Left ventricle myocardium inferior (tissue), 1 donor: ENCODE data around the gene CELSR2. TPM values are rescaled to one million over a fixed set of nuclear protein-coding genes. Genes with fewer than 3 reads are reported as not detected.

Experiments
- DNase-seq: peaks from one replicate; pipeline ENCODE4 v3.0.0-alpha.2; 2020
- H3K27ac ChIP-seq: fragments of 200-600 bp; replicated peaks from 2 replicates; pipeline ENCODE4 v1.8.0; 2021
- H3K27me3 ChIP-seq: fragments of 200-600 bp; 2 replicates; pipeline ENCODE4 v1.8.0; 2021; ENCODE audit warnings: low read depth
- H3K36me3 ChIP-seq: fragments of 200-600 bp; 2 replicates; pipeline ENCODE4 v1.8.0; 2021
- H3K4me1 ChIP-seq: fragments of 200-600 bp; 2 replicates; pipeline ENCODE4 v1.8.0; 2021
- H3K4me3 ChIP-seq: fragments of 200-600 bp; 2 replicates; pipeline ENCODE4 v1.8.0; 2021; ENCODE audit warnings: mild to moderate bottlenecking, moderate library complexity
- H3K9me3 ChIP-seq: fragments of 200-600 bp; replicated peaks from 2 replicates; pipeline ENCODE4 v1.8.0; 2021
- CTCF ChIP-seq: fragments of 200-600 bp; IDR thresholded peaks from 2 replicates; pipeline ENCODE4 v1.8.0; 2021; ENCODE audit warnings: antibody characterized with exemption, mild to moderate bottlenecking, borderline replicate concordance
- intact Hi-C: fragments of 100-400 bp; cut with micrococcal nuclease; formaldehyde crosslinking; loops from one replicate; pipeline ENCODE4 v1.11.0; 2022
- total RNA-seq: library from RNA; stranded (reverse); fragmentation: NEBNext Ultra II Directional; extraction: Animal tissue kit (Norgen Biotek cat#: 25700); gene quantifications from one replicate; pipeline ENCODE4 v1.2.1, GENCODE V29; 2021
- donor health status: DM: no; HTN: yes; CAD: no; lungs with severe emphysema.

The CELSR2 gene
- total RNA-seq, 1 donor from 2014 or later, result 4.2 TPM

DNA sequence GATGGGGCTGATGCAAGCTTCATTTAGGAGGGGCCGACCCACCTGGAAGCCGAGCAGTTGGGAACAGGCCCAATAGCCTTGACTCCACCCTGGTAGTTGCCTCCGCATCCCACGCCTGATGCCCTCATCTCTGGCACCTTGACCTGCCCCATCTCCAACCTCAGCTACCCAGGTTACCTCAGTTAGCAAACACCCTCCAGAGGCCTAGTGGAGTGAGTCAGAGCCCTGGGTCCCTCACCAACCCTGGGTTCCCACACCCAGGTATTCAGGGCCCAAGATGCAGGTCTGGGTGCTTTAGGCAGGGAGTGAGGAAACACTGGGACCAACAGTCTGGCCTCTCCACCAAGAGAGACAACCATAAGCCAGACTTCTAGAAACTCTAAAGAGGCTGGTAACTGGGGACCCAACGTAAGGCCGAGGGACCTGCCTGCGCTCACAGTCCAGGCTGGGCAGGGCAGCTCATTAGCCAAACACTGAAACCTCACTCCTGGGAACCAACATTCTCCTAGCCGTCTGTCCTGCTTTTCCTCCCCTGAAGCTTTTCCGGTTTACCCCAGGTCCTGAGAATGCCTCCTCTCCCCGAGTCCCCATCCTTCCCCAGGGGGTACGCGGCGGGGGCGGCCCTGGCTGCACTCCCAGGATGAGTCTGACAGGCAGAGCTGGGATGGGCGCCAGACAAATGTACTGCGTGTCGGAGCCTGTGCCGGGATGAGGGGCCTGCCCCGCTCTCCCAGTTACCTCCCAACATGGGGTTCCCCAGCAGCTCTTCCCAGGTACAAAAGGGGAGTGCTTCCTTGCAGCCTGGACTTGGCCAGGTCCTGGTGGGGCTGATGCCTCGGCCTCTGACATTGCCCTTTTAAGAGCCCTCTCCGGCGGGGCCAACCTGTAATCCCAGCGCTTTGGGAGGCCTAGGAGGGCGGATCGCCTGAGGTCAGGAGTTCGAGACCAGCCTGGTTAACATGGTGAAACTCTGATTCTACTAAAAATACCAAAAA is 8.9 kb upstream of the CELSR2 start:
- H3K27me3 ChIP-seq, result no peaks in the 10 kb centered on the region
- intact Hi-C loops, result no loop called here
- peak overlapping the region; percentile 23 for H3K4me3 ChIP-seq
- peaks cover 37% of the 10 kb centered on the region for H3K36me3 ChIP-seq
- TF ChIP-seq CTCF, result no peak
- peak; percentile 78 for DNase-seq
- H3K4me1 ChIP-seq, result peaks cover 27% of the 10 kb centered on the region
- H3K27ac ChIP-seq, result peak overlapping the region; percentile 66
- H3K9me3 ChIP-seq, result no peaks in the 10 kb centered on the region

DNA sequence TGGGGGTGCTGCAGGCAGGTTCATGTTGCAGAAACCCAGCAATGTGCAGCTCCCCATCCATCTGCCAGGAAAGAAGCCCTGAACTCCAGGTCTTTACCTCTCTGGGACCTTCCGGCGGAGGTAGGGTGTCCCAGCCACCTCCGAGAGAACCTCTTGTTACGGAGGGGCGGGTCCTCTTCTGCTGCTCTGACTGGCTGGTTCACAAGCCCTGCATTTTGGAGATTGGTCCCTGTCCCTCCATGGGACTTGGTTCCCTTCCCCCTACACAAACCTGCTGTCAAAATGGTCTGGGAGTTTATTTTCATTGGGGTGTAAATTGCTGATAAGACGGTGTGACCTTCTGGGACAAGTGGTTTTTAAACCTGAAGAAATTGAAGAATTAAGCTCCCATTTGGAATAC is 8.0 kb upstream of the CELSR2 start:
- intact Hi-C loops, result no loop called here
- H3K27me3 ChIP-seq, result peaks cover 5% of the 10 kb centered on the region
- H3K9me3 ChIP-seq, result no peaks in the 10 kb centered on the region
- no peak for DNase-seq
- peaks cover 27% of the 10 kb centered on the region for H3K4me1 ChIP-seq
- no peak overlapping the region for H3K27ac ChIP-seq
- no peak for TF ChIP-seq CTCF
- H3K4me3 ChIP-seq, result peak overlapping the region; percentile 23
- peaks cover 29% of the 10 kb centered on the region for H3K36me3 ChIP-seq

DNA sequence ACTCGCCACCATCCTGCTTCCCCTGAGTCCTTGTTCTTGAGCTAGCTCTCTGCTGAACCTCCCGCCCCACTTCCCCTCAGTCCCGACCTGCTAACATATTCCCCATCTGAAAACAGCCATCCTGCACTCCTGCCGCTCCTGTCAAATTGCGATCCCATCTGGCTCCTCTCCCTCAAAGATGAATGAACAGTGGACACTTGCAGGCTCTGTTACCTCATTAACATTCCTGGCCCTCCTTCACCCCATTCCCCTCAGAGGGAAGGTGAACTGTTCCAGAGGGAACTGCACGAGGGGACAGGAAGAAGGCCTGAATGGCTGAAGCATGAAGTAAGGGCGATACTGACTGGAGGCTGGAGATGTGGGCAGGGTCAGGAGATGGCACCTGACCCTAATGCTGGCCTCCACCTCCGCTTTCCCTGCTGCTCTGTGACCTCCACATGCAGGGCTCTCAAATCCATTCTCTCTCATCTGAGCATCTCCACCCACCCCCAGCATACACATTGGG is 7.4 kb upstream of the CELSR2 start:
- Histone ChIP-seq H3K4me1 (peaks cover 27% of the 10 kb centered on the region), H3K4me3 (peak overlapping the region; percentile 23), H3K27ac (no peak overlapping the region), H3K27me3 (peaks cover 9% of the 10 kb centered on the region), H3K9me3 (no peaks in the 10 kb centered on the region), H3K36me3 (peaks cover 23% of the 10 kb centered on the region)
- DNase-seq, result no peak
- intact Hi-C loops, result no loop called here
- no peak for TF ChIP-seq CTCF

DNA sequence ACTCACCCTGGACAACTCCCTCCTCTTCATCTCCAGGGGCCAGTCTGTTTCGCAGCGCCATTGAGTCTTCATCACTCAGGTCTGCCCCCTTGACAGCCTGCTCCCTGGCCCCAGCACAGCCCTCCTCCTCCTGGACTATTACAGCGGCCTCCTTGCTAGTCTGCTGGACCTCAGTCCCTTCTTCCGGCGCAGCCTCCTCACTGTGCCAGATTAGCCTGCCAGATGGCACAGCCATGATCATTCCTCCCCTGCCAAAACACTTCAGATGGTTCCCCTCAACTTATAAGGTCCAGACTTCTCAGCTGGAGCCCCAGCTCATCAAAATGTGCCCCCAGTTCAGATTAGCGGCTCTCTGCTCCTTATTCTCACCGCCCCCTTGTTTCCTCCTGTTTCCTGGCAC is 7.0 kb upstream of the CELSR2 start:
- Histone ChIP-seq H3K4me3 (no peak overlapping the region), H3K36me3 (peaks cover 18% of the 10 kb centered on the region), H3K4me1 (peaks cover 27% of the 10 kb centered on the region), H3K27me3 (peaks cover 14% of the 10 kb centered on the region), H3K27ac (no peak overlapping the region), H3K9me3 (no peaks in the 10 kb centered on the region)
- DNase-seq, result no peak
- intact Hi-C loops, result no loop called here
- no peak for TF ChIP-seq CTCF

- Histone ChIP-seq H3K9me3 (no peaks in the 10 kb centered on the region), H3K36me3 (peaks cover 10% of the 10 kb centered on the region), H3K27ac (no peak overlapping the region), H3K4me1 (peaks cover 27% of the 10 kb centered on the region), H3K27me3 (peaks cover 21% of the 10 kb centered on the region), H3K4me3 (no peak overlapping the region)
- DNase-seq, result no peak
- intact Hi-C loops, result no loop called here
- TF ChIP-seq CTCF, result no peak
Measured at GRCh38 chr1:109243221-109243620, 6.1 kb upstream of the CELSR2 start.
